IMR-90 (cell line): Measurements from ENCODE around the gene MSRB1.

Experiments used
- BHLHE40 ChIP-seq: fragments of 150-350 bp; IDR thresholded peaks from 2 replicates; pipeline ENCODE4 v1.6.1; 2016; ENCODE audit warnings: mild to moderate bottlenecking, low read depth, low read length
- CEBPB ChIP-seq: IDR thresholded peaks from 2 replicates; pipeline ENCODE4 v1.6.1; 2012; ENCODE audit warnings: low read depth, low read length, improper control_type of control experiment
- CHD1 ChIP-seq: IDR thresholded peaks from 2 replicates; pipeline ENCODE4 v1.6.1; 2012; ENCODE audit warnings: low read depth, low read length, improper control_type of control experiment
- CTCF ChIP-seq: conservative IDR thresholded peaks from 2 replicates; pipeline ENCODE4 v1.5.1; 2012; ENCODE audit warnings: mild to moderate bottlenecking, low read depth, low read length, improper control_type of control experiment
- MAFK ChIP-seq: IDR thresholded peaks from 2 replicates; pipeline ENCODE4 v1.6.1; 2012; ENCODE audit warnings: low read depth, low read length, improper control_type of control experiment
- MAZ ChIP-seq: IDR thresholded peaks from 2 replicates; pipeline ENCODE4 v1.6.1; 2012; ENCODE audit warnings: low read depth, mild to moderate bottlenecking, low read length, improper control_type of control experiment, moderate library complexity, borderline replicate concordance
- MXI1 ChIP-seq: IDR thresholded peaks from 2 replicates; pipeline ENCODE4 v1.6.1; 2012; ENCODE audit warnings: low read depth, mild to moderate bottlenecking, low read length, moderate library complexity, borderline replicate concordance
- NFE2L2 ChIP-seq: fragments of 150-350 bp; IDR thresholded peaks from 2 replicates; pipeline ENCODE4 v1.6.1; 2016; ENCODE audit warnings: low read depth, mild to moderate bottlenecking, low read length
- POLR2A ChIP-seq: IDR thresholded peaks from 2 replicates; pipeline ENCODE4 v1.6.1; 2012; ENCODE audit warnings: mild to moderate bottlenecking, low read depth, low read length
- RAD21 ChIP-seq: IDR thresholded peaks from 2 replicates; pipeline ENCODE4 v1.6.1; 2012; ENCODE audit warnings: low read length, improper control_type of control experiment
- RCOR1 ChIP-seq: IDR thresholded peaks from 2 replicates; pipeline ENCODE4 v1.6.1; 2012; ENCODE audit warnings: mild to moderate bottlenecking, low read length, improper control_type of control experiment; ENCODE audit not compliant: insufficient replicate concordance
- USF2 ChIP-seq: fragments of 150-350 bp; IDR thresholded peaks from 2 replicates; pipeline ENCODE4 v1.6.1; 2017; ENCODE audit warnings: mild to moderate bottlenecking, antibody characterized with exemption, low read length, low read depth

GRCh38 chr16:1895949-1896675 is 46.9 kb downstream of the MSRB1 start:
- TF ChIP-seq CTCF (no peak), NFE2L2 (no peak), MXI1 (no peak), MAZ (no peak), RAD21 (no peak), USF2 (no peak), CEBPB (no peak), POLR2A (no peak), CHD1 (no peak), RCOR1 (no peak), MAFK (no peak), BHLHE40 (no peak)
